HEK293 (cell line): Measurements from ENCODE around the gene AP1G2.

Experiments
- ATF2 ChIP-seq: fragments of 450-650 bp; formaldehyde crosslinking; IDR thresholded peaks from 2 replicates; pipeline ENCODE4 v1.5.1; 2016; ENCODE audit warnings: missing biosample characterization, missing genetic modification characterization, low read depth
- CTCF ChIP-seq: fragments of 450-650 bp; formaldehyde crosslinking; IDR thresholded peaks from 2 replicates; pipeline ENCODE4 v1.5.1; 2016; ENCODE audit warnings: missing biosample characterization, missing genetic modification characterization
- EGR2 ChIP-seq: fragments of 450-650 bp; formaldehyde crosslinking; IDR thresholded peaks from 2 replicates; pipeline ENCODE4 v1.5.1; 2016; ENCODE audit warnings: low read depth, missing biosample characterization, missing genetic modification characterization
- RBAK ChIP-seq: fragments of 450-650 bp; formaldehyde crosslinking; IDR thresholded peaks from 2 replicates; pipeline ENCODE4 v1.5.1; 2016; ENCODE audit warnings: missing biosample characterization, missing genetic modification characterization
- ZBTB8A ChIP-seq: fragments of 450-650 bp; formaldehyde crosslinking; IDR thresholded peaks from 2 replicates; pipeline ENCODE4 v1.5.1; 2016; ENCODE audit warnings: missing biosample characterization, missing genetic modification characterization
- ZNF138 ChIP-seq: fragments of 450-650 bp; formaldehyde crosslinking; IDR thresholded peaks from 2 replicates; pipeline ENCODE4 v1.5.1; 2016; ENCODE audit warnings: missing biosample characterization, missing genetic modification characterization, borderline replicate concordance
- ZNF23 ChIP-seq: fragments of 450-650 bp; formaldehyde crosslinking; IDR thresholded peaks from 2 replicates; pipeline ENCODE4 v1.5.1; 2016; ENCODE audit warnings: missing biosample characterization, missing genetic modification characterization, borderline replicate concordance
- ZNF48 ChIP-seq: fragments of 450-650 bp; formaldehyde crosslinking; IDR thresholded peaks from 2 replicates; pipeline ENCODE4 v1.5.1; 2016; ENCODE audit warnings: missing biosample characterization, missing genetic modification characterization
- ZNF747 ChIP-seq: fragments of 450-650 bp; formaldehyde crosslinking; IDR thresholded peaks from 2 replicates; pipeline ENCODE4 v1.5.1; 2016; ENCODE audit warnings: missing biosample characterization, missing genetic modification characterization
- ZNF837 ChIP-seq: fragments of 450-650 bp; formaldehyde crosslinking; IDR thresholded peaks from 2 replicates; pipeline ENCODE4 v1.5.1; 2016; ENCODE audit warnings: missing biosample characterization, missing genetic modification characterization

GRCh38 chr14:23579739-23580138 lies 12.1 kb upstream of the AP1G2 start:
- TF ChIP-seq CTCF (no peak), ATF2 (tag by site-specific recombination) (no peak), EGR2 (tag by site-specific recombination) (no peak), ZNF23 (tag by site-specific recombination) (no peak), ZNF138 (tag by site-specific recombination) (no peak), ZNF48 (tag by site-specific recombination) (no peak), RBAK (no peak), ZBTB8A (no peak), ZNF837 (tag by site-specific recombination) (no peak), ZNF747 (no peak)
